WTC11 (cell line): ENCODE data around the gene ATP9A. TPM values are rescaled to one million over a fixed set of nuclear protein-coding genes. Genes with fewer than 3 reads are reported as not detected.
A peak's percentile ranks its signal among the peaks of the same experiment; 100 is the strongest.

ENCODE experiments used
- ATAC-seq: fragments of 200-7000 bp; cut with Tn5 transposase; 2 replicates; pipeline ENCODE4 v1.10.0; 2021; ENCODE audit warnings: mild to moderate bottlenecking, moderate library complexity
- CTCF ChIA-PET: fragments of 300-600 bp; sonication (Branson Sonifier 250); formaldehyde crosslinking; loops from one replicate; lab custom pipeline; 2021; ENCODE audit warnings: antibody characterized with exemption; lab: Charles Lee
- POLR2A ChIA-PET: fragments of 350-600 bp; sonication (Branson Sonifier 250); formaldehyde crosslinking; loops from one replicate; lab custom pipeline; 2021; ENCODE audit warnings: antibody characterized with exemption; lab: Charles Lee
- DNase-seq: peaks from one replicate; pipeline ENCODE4 v3.0.0; 2021; ENCODE audit warnings: low spot score
- H3K27ac Mint-ChIP-seq: 2 replicates; pipeline ENCODE4 v1.8.0; 2021; ENCODE audit warnings: mixed read lengths
- H3K27me3 Mint-ChIP-seq: 2 replicates; pipeline ENCODE4 v1.8.0; 2021; ENCODE audit warnings: low read depth, mild to moderate bottlenecking, moderate library complexity, mixed read lengths
- H3K36me3 Mint-ChIP-seq: 2 replicates; pipeline ENCODE4 v1.8.0; 2021; ENCODE audit warnings: mixed read lengths
- H3K4me1 Mint-ChIP-seq: 2 replicates; pipeline ENCODE4 v1.8.0; 2022; ENCODE audit warnings: mixed read lengths
- H3K4me3 Mint-ChIP-seq: 2 replicates; pipeline ENCODE4 v1.8.0; 2021; ENCODE audit warnings: mild to moderate bottlenecking, moderate library complexity, mixed read lengths
- H3K9me3 Mint-ChIP-seq: 2 replicates; pipeline ENCODE4 v1.8.0; 2021; ENCODE audit warnings: mixed read lengths
- AR ChIP-seq: fragments of 250-450 bp; sonication (Bioruptor Pico); IDR thresholded peaks from 2 replicates; pipeline ENCODE4 v1.9.0; 2021; ENCODE audit warnings: mild to moderate bottlenecking
- CREM ChIP-seq: sonication (generic); formaldehyde crosslinking; IDR thresholded peaks from 2 replicates; pipeline ENCODE4 v1.8.1; 2022; ENCODE audit warnings: mild to moderate bottlenecking, missing genetic modification reagents, moderate library complexity
- ESRRA ChIP-seq: sonication (generic); formaldehyde crosslinking; IDR thresholded peaks from 2 replicates; pipeline ENCODE4 v1.8.1; 2022; ENCODE audit warnings: mild to moderate bottlenecking, missing genetic modification reagents, borderline replicate concordance
- FOXJ3 ChIP-seq: sonication (generic); formaldehyde crosslinking; IDR thresholded peaks from 2 replicates; pipeline ENCODE4 v1.9.0; 2021; ENCODE audit warnings: missing genetic modification reagents, mild to moderate bottlenecking, borderline replicate concordance
- GABPB1 ChIP-seq: sonication (generic); formaldehyde crosslinking; IDR thresholded peaks from 2 replicates; pipeline ENCODE4 v1.8.1; 2023; ENCODE audit warnings: mild to moderate bottlenecking, missing genetic modification reagents
- SMAD4 ChIP-seq: sonication (generic); formaldehyde crosslinking; IDR thresholded peaks from 2 replicates; pipeline ENCODE4 v1.8.0; 2022; ENCODE audit warnings: mild to moderate bottlenecking, missing genetic modification reagents
- TEAD1 ChIP-seq: sonication (generic); formaldehyde crosslinking; IDR thresholded peaks from 2 replicates; pipeline ENCODE4 v1.8.0; 2022; ENCODE audit warnings: mild to moderate bottlenecking, missing genetic modification reagents
- TP53 ChIP-seq: sonication (generic); formaldehyde crosslinking; IDR thresholded peaks from 2 replicates; pipeline ENCODE4 v1.8.1; 2023; ENCODE audit warnings: mild to moderate bottlenecking, missing genetic modification reagents
- ZNF121 ChIP-seq: sonication (generic); formaldehyde crosslinking; IDR thresholded peaks from 2 replicates; pipeline ENCODE4 v1.8.0; 2023; ENCODE audit warnings: missing genetic modification reagents
- ZNF138 ChIP-seq: sonication (generic); formaldehyde crosslinking; conservative IDR thresholded peaks from 2 replicates; pipeline ENCODE4 v1.8.1; 2022; ENCODE audit warnings: mild to moderate bottlenecking, moderate library complexity, missing genetic modification reagents
- total RNA-seq: library from RNA; stranded (reverse); gene quantifications from 3 replicates; pipeline ENCODE4 v1.2.3, GENCODE V29; 2021
- TF ChIP-seq, protein P1 (sequence below): fragments of 250-450 bp; sonication (Bioruptor Pico); IDR thresholded peaks from 2 replicates; pipeline ENCODE4 v1.9.0; 2021; ENCODE audit warnings: mild to moderate bottlenecking, borderline replicate concordance
- TF ChIP-seq, protein P2 (sequence below): fragments of 200-600 bp; IDR thresholded peaks from 2 replicates; pipeline ENCODE4 v1.8.0; 2022; ENCODE audit warnings: antibody characterized with exemption
- TF ChIP-seq, protein P3 (sequence below): fragments of 250-450 bp; sonication (Bioruptor Pico); IDR thresholded peaks from 2 replicates; pipeline ENCODE4 v2.1.2; 2022; ENCODE audit warnings: mild to moderate bottlenecking, moderate library complexity
- TF ChIP-seq, protein P4 (sequence below): sonication (generic); formaldehyde crosslinking; IDR thresholded peaks from 2 replicates; pipeline ENCODE4 v1.8.0; 2022; ENCODE audit warnings: mild to moderate bottlenecking, missing genetic modification reagents

The ATP9A gene
- total RNA-seq, 1 experiment from 2014 or later: 5.0 TPM

- TF ChIP-seq, protein P1, sequence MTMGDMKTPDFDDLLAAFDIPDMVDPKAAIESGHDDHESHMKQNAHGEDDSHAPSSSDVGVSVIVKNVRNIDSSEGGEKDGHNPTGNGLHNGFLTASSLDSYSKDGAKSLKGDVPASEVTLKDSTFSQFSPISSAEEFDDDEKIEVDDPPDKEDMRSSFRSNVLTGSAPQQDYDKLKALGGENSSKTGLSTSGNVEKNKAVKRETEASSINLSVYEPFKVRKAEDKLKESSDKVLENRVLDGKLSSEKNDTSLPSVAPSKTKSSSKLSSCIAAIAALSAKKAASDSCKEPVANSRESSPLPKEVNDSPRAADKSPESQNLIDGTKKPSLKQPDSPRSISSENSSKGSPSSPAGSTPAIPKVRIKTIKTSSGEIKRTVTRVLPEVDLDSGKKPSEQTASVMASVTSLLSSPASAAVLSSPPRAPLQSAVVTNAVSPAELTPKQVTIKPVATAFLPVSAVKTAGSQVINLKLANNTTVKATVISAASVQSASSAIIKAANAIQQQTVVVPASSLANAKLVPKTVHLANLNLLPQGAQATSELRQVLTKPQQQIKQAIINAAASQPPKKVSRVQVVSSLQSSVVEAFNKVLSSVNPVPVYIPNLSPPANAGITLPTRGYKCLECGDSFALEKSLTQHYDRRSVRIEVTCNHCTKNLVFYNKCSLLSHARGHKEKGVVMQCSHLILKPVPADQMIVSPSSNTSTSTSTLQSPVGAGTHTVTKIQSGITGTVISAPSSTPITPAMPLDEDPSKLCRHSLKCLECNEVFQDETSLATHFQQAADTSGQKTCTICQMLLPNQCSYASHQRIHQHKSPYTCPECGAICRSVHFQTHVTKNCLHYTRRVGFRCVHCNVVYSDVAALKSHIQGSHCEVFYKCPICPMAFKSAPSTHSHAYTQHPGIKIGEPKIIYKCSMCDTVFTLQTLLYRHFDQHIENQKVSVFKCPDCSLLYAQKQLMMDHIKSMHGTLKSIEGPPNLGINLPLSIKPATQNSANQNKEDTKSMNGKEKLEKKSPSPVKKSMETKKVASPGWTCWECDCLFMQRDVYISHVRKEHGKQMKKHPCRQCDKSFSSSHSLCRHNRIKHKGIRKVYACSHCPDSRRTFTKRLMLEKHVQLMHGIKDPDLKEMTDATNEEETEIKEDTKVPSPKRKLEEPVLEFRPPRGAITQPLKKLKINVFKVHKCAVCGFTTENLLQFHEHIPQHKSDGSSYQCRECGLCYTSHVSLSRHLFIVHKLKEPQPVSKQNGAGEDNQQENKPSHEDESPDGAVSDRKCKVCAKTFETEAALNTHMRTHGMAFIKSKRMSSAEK: no peak
- TF ChIP-seq ZNF138 (CRISPR knock-in tag): no peak
These were observed 7.2 kb downstream of the ATP9A start (continued) for GRCh38 chr20:51760905-51761546.

DNA sequence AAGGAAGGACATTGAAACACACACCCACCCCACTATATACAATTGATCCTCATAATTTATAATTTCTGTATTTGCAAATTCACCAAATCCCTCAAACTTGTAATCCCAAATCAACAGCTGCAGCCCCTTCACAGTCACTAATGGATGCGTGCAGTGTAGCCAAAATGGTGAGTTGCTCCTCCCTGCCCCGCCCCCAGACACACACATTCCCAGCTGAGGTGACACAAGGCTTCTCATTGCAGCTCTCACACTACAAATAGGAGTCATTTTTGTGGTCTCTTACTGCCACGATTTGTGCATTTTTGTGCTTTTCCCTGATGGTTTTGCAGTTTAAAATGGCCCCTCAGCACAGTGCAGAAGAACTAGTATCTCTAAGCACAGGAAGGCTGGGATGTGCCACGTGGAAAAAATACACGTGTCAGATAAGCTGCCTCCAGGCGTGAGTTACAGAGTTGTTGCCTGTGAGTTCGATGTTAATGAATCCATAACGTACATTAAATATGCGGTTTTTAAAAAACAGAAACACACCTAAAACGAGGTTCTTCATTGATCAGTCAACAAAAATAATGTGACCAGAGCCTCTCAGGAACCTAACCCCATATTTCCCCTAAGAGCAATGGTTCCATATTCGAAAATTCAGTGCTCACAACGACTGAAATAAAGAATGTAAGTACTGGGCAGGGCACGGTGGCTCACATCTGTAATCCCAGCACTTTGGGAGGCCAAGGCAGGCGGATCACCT is 8.2 kb downstream of the ATP9A start:
- DNase-seq (no peak), ATAC-seq (0 out of 2 replicates have a peak, but pooled peaks have one; percentile 30)
- Mint-ChIP-seq H3K27ac (peak overlapping the region; percentile 3; the same call in 1 of the 2 replicates), H3K27me3 (no peaks in the 10 kb centered on the region), H3K4me1 (peaks cover 11% of the 10 kb centered on the region), H3K9me3 (peaks cover 5% of the 10 kb centered on the region; the same call in 1 of the 2 replicates), H3K36me3 (peaks cover 11% of the 10 kb centered on the region), H3K4me3 (no peak overlapping the region)
- ChIA-PET POLR2A (no interaction called here), CTCF (interaction anchor here (1.0 kb wide), 1 partner anchor 48 kb away, joined by 4 read pairs; no protein-coding TSS in a partner anchor)
- no peak for TF ChIP-seq ZNF121 (CRISPR knock-in tag)
- no peak for TF ChIP-seq AR (CRISPR knock-in tag)
- TF ChIP-seq CREM (CRISPR knock-in tag): no peak
- TF ChIP-seq, protein P2, sequence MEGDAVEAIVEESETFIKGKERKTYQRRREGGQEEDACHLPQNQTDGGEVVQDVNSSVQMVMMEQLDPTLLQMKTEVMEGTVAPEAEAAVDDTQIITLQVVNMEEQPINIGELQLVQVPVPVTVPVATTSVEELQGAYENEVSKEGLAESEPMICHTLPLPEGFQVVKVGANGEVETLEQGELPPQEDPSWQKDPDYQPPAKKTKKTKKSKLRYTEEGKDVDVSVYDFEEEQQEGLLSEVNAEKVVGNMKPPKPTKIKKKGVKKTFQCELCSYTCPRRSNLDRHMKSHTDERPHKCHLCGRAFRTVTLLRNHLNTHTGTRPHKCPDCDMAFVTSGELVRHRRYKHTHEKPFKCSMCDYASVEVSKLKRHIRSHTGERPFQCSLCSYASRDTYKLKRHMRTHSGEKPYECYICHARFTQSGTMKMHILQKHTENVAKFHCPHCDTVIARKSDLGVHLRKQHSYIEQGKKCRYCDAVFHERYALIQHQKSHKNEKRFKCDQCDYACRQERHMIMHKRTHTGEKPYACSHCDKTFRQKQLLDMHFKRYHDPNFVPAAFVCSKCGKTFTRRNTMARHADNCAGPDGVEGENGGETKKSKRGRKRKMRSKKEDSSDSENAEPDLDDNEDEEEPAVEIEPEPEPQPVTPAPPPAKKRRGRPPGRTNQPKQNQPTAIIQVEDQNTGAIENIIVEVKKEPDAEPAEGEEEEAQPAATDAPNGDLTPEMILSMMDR: no peak
- TF ChIP-seq SMAD4 (CRISPR knock-in tag): no peak
- TF ChIP-seq, protein P3, sequence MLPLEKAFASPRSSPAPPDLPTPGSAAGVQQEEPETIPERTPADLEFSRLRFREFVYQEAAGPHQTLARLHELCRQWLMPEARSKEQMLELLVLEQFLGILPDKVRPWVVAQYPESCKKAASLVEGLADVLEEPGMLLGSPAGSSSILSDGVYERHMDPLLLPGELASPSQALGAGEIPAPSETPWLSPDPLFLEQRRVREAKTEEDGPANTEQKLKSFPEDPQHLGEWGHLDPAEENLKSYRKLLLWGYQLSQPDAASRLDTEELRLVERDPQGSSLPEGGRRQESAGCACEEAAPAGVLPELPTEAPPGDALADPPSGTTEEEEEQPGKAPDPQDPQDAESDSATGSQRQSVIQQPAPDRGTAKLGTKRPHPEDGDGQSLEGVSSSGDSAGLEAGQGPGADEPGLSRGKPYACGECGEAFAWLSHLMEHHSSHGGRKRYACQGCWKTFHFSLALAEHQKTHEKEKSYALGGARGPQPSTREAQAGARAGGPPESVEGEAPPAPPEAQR (CRISPR knock-in tag): no peak
- TF ChIP-seq TEAD1: no peak
- TF ChIP-seq ZNF138 (CRISPR knock-in tag): no peak
- no peak for TF ChIP-seq GABPB1 (CRISPR knock-in tag)
- no peak for TF ChIP-seq TP53 (CRISPR knock-in tag)
- no peak for TF ChIP-seq FOXJ3 (CRISPR knock-in tag)
- TF ChIP-seq ESRRA (CRISPR knock-in tag): no peak
- TF ChIP-seq, protein P4, sequence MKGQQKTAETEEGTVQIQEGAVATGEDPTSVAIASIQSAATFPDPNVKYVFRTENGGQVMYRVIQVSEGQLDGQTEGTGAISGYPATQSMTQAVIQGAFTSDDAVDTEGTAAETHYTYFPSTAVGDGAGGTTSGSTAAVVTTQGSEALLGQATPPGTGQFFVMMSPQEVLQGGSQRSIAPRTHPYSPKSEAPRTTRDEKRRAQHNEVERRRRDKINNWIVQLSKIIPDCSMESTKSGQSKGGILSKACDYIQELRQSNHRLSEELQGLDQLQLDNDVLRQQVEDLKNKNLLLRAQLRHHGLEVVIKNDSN (CRISPR knock-in tag): no peak
